HCT116 (cell line): ENCODE results near the gene ZBTB20. TPM values are rescaled to one million over a fixed set of nuclear protein-coding genes. Genes with fewer than 3 reads are reported as not detected.

Experiments
- ATAC-seq: fragments of 200-7000 bp; cut with Tn5 transposase; 2 replicates; pipeline ENCODE4 v1.9.1; 2020; ENCODE audit warnings: mild to moderate bottlenecking, moderate library complexity
- BruUV-seq: library from RNA; stranded (reverse); fragments of 400-500 nt; replicated peaks from 2 replicates; lab custom pipeline; 2021; lab: Mats Ljungman, UMichigan
- CTCF ChIA-PET: fragments of 300-600 bp; sonication (Branson Sonifier 250); formaldehyde crosslinking; loops from one replicate; lab custom pipeline; 2021; ENCODE audit warnings: antibody characterized with exemption; lab: Charles Lee
- POLR2A ChIA-PET: fragments of 300-600, 350-600 bp; sonication (Branson Sonifier 250); formaldehyde crosslinking; loops from one replicate; lab custom pipeline; 2021; ENCODE audit warnings: antibody characterized with exemption; lab: Charles Lee
- RAD21 ChIA-PET, 2 experiments: fragments of 300-600 bp; sonication (Branson Sonifier 250); formaldehyde crosslinking; loops; one replicate each; lab custom pipeline; 2023; ENCODE audit warnings: low total read pairs in 2 of 2; ENCODE audit not compliant: uncharacterized antibody in 2 of 2, unreplicated experiment in 2 of 2, low non-redundant PET in 1 of 2; lab: Charles Lee
- DNase-seq: peaks from one replicate; pipeline ENCODE4 v3.0.0-alpha.2; 2010; ENCODE audit warnings: low read depth, low spot score
- H2AFZ ChIP-seq: fragments of 200-600 bp; shearing (Covaris generic), sonication (generic); 2 replicates; pipeline ENCODE4 v1.6.1; 2017; ENCODE audit warnings: low read depth, mixed run types, mixed read lengths, antibody characterized with exemption, low read length; ENCODE audit not compliant: poor library complexity, severe bottlenecking
- H3K27ac ChIP-seq: 2 replicates; pipeline ENCODE4 v1.5.1; 2012; ENCODE audit warnings: low read depth, low read length
- H3K27me3 ChIP-seq: fragments of 200-600 bp; sonication (generic); 2 replicates; pipeline ENCODE4 v1.6.1; 2016; ENCODE audit warnings: mixed run types, low read length, mixed read lengths; ENCODE audit not compliant: insufficient read depth
- H3K36me3 ChIP-seq, 2 experiments: fragments of 200-500 bp in 1 of 2; fragments of 200-600 bp in 1 of 2; sonication (Bioruptor generic) in 1 of 2; sonication (generic) in 1 of 2; 2 replicates each; pipeline versions ENCODE4 v1.5.1 to v1.6.1; 2014 to 2016; ENCODE audit warnings: low read length in 2 of 2, inconsistent platforms in 1 of 2, mixed read lengths in 1 of 2, mixed run types in 1 of 2; ENCODE audit not compliant: insufficient read depth in 2 of 2, control insufficient read depth in 1 of 2
- H3K4me1 ChIP-seq, 2 experiments: fragments of 200-600 bp in 1 of 2; sonication (generic) in 1 of 2; 2 replicates each; pipeline versions ENCODE4 v1.5.1 to v1.6.1; 2012 to 2017; ENCODE audit warnings: low read length in 2 of 2, inconsistent platforms in 1 of 2, mild to moderate bottlenecking in 1 of 2, mixed read lengths in 1 of 2, mixed run types in 1 of 2, moderate library complexity in 1 of 2; ENCODE audit not compliant: insufficient read depth in 2 of 2, control insufficient read depth in 1 of 2
- H3K4me2 ChIP-seq: fragments of 200-600 bp; sonication (generic); 2 replicates; pipeline ENCODE4 v1.6.1; 2017; ENCODE audit warnings: mixed run types, low read length, mixed read lengths
- H3K4me3 ChIP-seq, 2 experiments: fragments of 200-600 bp in 1 of 2; sonication (generic) in 1 of 2; replicated peaks in 1 of 2; 2 replicates each; pipeline ENCODE4 v1.5.1; 2011 to 2016; ENCODE audit warnings: low read length in 2 of 2, control low read depth in 1 of 2, low read depth in 1 of 2, mild to moderate bottlenecking in 1 of 2, mixed read lengths in 1 of 2, mixed run types in 1 of 2
- H3K79me2 ChIP-seq: fragments of 200-600 bp; sonication (generic); 2 replicates; pipeline ENCODE4 v1.6.1; 2017; ENCODE audit warnings: mild to moderate bottlenecking, mixed run types, low read length, moderate library complexity, mixed read lengths; ENCODE audit not compliant: insufficient read depth
- H3K9ac ChIP-seq: fragments of 200-600 bp; sonication (generic); 2 replicates; pipeline ENCODE4 v1.6.1; 2016; ENCODE audit warnings: low read length, mixed read lengths
- H3K9me2 ChIP-seq: fragments of 200-600 bp; sonication (generic), shearing (Covaris generic); 2 replicates; pipeline ENCODE4 v1.6.1; 2017; ENCODE audit warnings: mixed run types, mild to moderate bottlenecking, moderate library complexity; ENCODE audit not compliant: insufficient read depth
- H3K9me3 ChIP-seq, 2 experiments: fragments of 200-500 bp in 1 of 2; fragments of 200-600 bp in 1 of 2; sonication (Bioruptor generic) in 1 of 2; sonication (generic) in 1 of 2; 2 replicates each; pipeline ENCODE4 v1.6.1; 2014 to 2017; ENCODE audit warnings: low read length in 2 of 2, mixed read lengths in 2 of 2, inconsistent platforms in 1 of 2, low read depth in 1 of 2, mild to moderate bottlenecking in 1 of 2, mixed run types in 1 of 2, moderate library complexity in 1 of 2; ENCODE audit not compliant: control insufficient read depth in 1 of 2, insufficient read depth in 1 of 2
- H4K20me1 ChIP-seq: fragments of 200-600 bp; sonication (generic), shearing (Covaris generic); 2 replicates; pipeline ENCODE4 v1.6.1; 2017; ENCODE audit warnings: mixed run types, mild to moderate bottlenecking, moderate library complexity; ENCODE audit not compliant: insufficient read depth
- CEBPB ChIP-seq: IDR thresholded peaks from 2 replicates; pipeline ENCODE4 v1.6.1; 2012; ENCODE audit warnings: low read depth
- EGR1 ChIP-seq: IDR thresholded peaks from 2 replicates; pipeline ENCODE4 v1.6.1; 2012; ENCODE audit warnings: low read depth
- EZH2 ChIP-seq: fragments of 200-600 bp; sonication (generic); IDR thresholded peaks from 2 replicates; pipeline ENCODE4 v1.6.1; 2017; ENCODE audit warnings: antibody characterized with exemption, mixed run types
- EZH2phosphoT487 ChIP-seq: fragments of 200-600 bp; IDR thresholded peaks from 2 replicates; pipeline ENCODE4 v1.6.1; 2018; ENCODE audit warnings: antibody characterized with exemption, borderline replicate concordance
- FOSL1 ChIP-seq: IDR thresholded peaks from 2 replicates; pipeline ENCODE4 v1.6.1; 2012; ENCODE audit warnings: low read depth
- POLR2A ChIP-seq: IDR thresholded peaks from 2 replicates; pipeline ENCODE4 v1.7.0; 2011; ENCODE audit warnings: borderline replicate concordance; ENCODE audit not compliant: insufficient read depth, insufficient read length; ENCODE audit errors: extremely low read depth
- POLR2AphosphoS5 ChIP-seq: IDR thresholded peaks from 2 replicates; pipeline ENCODE4 v1.6.1; 2011; ENCODE audit warnings: mild to moderate bottlenecking, low read depth, low read length, moderate library complexity
- SIN3A ChIP-seq: IDR thresholded peaks from 2 replicates; pipeline ENCODE4 v1.6.1; 2012; ENCODE audit warnings: low read depth
- SP1 ChIP-seq: IDR thresholded peaks from 2 replicates; pipeline ENCODE4 v1.6.1; 2012; ENCODE audit warnings: low read depth
- YY1 ChIP-seq: IDR thresholded peaks from 2 replicates; pipeline ENCODE4 v1.6.1; 2011; ENCODE audit warnings: low read length, low read depth, moderate library complexity, mild to moderate bottlenecking; ENCODE audit not compliant: insufficient replicate concordance; ENCODE audit errors: extremely low read depth
- ZFX ChIP-seq: fragments of 450-650 bp; IDR thresholded peaks from 2 replicates; pipeline ENCODE4 v1.6.1; 2017
- ZNF274 ChIP-seq: fragments of 200-500 bp; sonication (Bioruptor generic); IDR thresholded peaks from 2 replicates; pipeline ENCODE4 v1.6.1; 2014; ENCODE audit warnings: mild to moderate bottlenecking, low read depth, low read length, inconsistent platforms
- intact Hi-C: fragments of 100-400 bp; cut with micrococcal nuclease; formaldehyde crosslinking; loops from 2 replicates; pipeline ENCODE4 v1.10.0; 2022
- total RNA-seq: library from RNA; stranded (reverse); gene quantifications from one replicate; pipeline ENCODE4 v1.2.1, GENCODE V29; 2021; ENCODE audit not compliant: unreplicated experiment
- TF ChIP-seq, protein P1 (sequence below), 3 experiments: fragments of 200-600 bp in 1 of 3; sonication (generic) in 1 of 3; IDR thresholded peaks in 2 of 3; conservative IDR thresholded peaks in 1 of 3; 2 replicates each; pipeline ENCODE4 v1.5.1; 2012 to 2017; ENCODE audit warnings: low read depth in 2 of 3, low read length in 2 of 3, antibody characterized with exemption in 1 of 3, borderline replicate concordance in 1 of 3, control low read depth in 1 of 3, mild to moderate bottlenecking in 1 of 3, mixed read lengths in 1 of 3, mixed run types in 1 of 3, moderate library complexity in 1 of 3; ENCODE audit not compliant: insufficient read depth in 1 of 3
- TF ChIP-seq, protein P2 (sequence below): IDR thresholded peaks from 2 replicates; pipeline ENCODE4 v1.6.1; 2011; ENCODE audit warnings: mild to moderate bottlenecking, low read length, moderate library complexity; ENCODE audit not compliant: insufficient replicate concordance; ENCODE audit errors: extremely low read depth
- TF ChIP-seq, protein P3 (sequence below): IDR thresholded peaks from 2 replicates; pipeline ENCODE4 v1.6.1; 2012; ENCODE audit warnings: low read depth
- TF ChIP-seq, protein P4 (sequence below): IDR thresholded peaks from 2 replicates; pipeline ENCODE4 v1.6.1; 2012
- TF ChIP-seq, protein P5 (sequence below): IDR thresholded peaks from 2 replicates; pipeline ENCODE4 v1.6.1; 2012

Gene ZBTB20
- total RNA-seq, 1 experiment from 2014 or later = 42.1 TPM

DNA sequence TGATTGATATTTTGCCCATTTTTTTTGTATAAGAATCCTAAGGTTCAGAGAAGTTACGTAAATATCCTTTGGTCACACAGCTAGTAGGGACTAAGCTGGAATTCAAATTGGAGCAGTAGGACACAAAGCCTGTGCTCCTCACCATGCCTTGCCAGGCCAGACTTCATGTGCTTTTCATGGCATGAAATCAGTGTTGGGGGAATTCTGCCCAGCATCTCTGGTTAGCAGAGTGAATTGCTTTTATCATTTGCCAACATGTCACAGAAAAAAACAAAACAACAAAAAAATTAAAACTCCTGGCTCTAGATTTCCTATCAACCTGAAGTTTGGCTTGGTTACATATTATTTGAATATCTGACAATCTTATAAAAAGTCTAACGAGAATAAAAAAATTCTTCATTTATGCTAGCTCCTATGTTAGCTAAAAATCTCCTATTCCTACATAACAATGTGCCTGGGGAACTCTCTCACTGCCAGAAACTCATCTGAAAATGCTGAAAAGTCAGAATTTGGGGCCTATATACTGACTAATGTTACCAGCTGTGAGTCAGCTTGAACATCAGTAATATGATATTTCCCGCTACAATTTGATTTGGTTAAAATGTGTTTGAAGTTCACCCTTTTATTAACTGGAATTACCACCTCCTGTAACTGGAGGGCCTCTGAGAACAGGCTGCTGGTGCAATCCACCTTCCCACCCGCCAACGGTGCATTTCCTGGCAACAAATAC is 711.5 kb downstream of the ZBTB20 start (continued):
- TF ChIP-seq POLR2A (no peak), EZH2 (no peak), EGR1 (no peak), EZH2phosphoT487 (no peak)
- TF ChIP-seq, protein P1, sequence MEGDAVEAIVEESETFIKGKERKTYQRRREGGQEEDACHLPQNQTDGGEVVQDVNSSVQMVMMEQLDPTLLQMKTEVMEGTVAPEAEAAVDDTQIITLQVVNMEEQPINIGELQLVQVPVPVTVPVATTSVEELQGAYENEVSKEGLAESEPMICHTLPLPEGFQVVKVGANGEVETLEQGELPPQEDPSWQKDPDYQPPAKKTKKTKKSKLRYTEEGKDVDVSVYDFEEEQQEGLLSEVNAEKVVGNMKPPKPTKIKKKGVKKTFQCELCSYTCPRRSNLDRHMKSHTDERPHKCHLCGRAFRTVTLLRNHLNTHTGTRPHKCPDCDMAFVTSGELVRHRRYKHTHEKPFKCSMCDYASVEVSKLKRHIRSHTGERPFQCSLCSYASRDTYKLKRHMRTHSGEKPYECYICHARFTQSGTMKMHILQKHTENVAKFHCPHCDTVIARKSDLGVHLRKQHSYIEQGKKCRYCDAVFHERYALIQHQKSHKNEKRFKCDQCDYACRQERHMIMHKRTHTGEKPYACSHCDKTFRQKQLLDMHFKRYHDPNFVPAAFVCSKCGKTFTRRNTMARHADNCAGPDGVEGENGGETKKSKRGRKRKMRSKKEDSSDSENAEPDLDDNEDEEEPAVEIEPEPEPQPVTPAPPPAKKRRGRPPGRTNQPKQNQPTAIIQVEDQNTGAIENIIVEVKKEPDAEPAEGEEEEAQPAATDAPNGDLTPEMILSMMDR (IDR thresholded peaks at IDR 0.05 in 2 of 3, conservative IDR thresholded peaks at IDR 0.05 in 1 of 3; ENCODE audit: borderline replicate concordance in 1 of 3, insufficient read depth in 1 of 3, low read depth in 2 of 3, low read length in 2 of 3) = no peak

DNA sequence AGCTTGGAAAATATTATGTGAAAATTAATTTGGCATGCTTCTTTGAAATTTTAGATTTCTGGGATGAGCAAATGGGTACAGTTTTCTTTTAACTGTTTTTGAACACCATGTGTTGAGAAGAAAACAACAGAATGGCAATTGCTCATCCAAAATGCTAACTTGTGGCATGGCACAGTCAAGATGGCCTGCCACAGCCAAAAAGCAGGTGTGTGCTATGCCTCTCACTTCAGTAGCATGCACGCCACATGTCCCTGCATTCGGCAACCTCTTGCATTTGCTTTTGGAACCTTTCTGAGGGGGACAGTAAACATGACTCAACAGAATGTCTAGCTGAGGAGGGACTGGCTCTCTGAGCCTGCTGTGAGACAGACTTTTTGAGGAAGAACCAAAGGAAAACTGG is 714.8 kb downstream of the ZBTB20 start:
- BruUV-seq = no TSS peak
- H3K4me1 ChIP-seq = peaks cover 11 to 37% of the 10 kb centered on the region in 2 experiments
- POLR2A ChIA-PET = no interaction called here
- H3K79me2 ChIP-seq = peaks cover 93% of the 10 kb centered on the region
- H3K27me3 ChIP-seq = no peaks in the 10 kb centered on the region
- no peak overlapping the region for H3K4me3 ChIP-seq
- no peak overlapping the region for H3K9ac ChIP-seq
- no peak overlapping the region for H3K27ac ChIP-seq
- H3K36me3 ChIP-seq = no peaks in the 10 kb centered on the region
- no peak for ATAC-seq
- H3K9me2 ChIP-seq = no peaks in the 10 kb centered on the region
- intact Hi-C loops = no loop called here
- CTCF ChIA-PET = interaction anchor here (2.6 kb wide), 1 partner anchor 14 kb away, joined by 11 read pairs; no protein-coding TSS in a partner anchor
- DNase-seq = no peak
- RAD21 ChIA-PET = interaction anchor here in 1 of 2 experiments (0.7 kb wide), 1 partner anchor 467 kb away, joined by 3 read pairs; no protein-coding TSS in a partner anchor
- no peaks in the 10 kb centered on the region for H3K9me3 ChIP-seq
- H3K4me2 ChIP-seq = no peak overlapping the region
- H4K20me1 ChIP-seq = no peaks in the 10 kb centered on the region
- no peak overlapping the region for H2AFZ ChIP-seq
- no peak for TF ChIP-seq SIN3A
- TF ChIP-seq, protein P2, sequence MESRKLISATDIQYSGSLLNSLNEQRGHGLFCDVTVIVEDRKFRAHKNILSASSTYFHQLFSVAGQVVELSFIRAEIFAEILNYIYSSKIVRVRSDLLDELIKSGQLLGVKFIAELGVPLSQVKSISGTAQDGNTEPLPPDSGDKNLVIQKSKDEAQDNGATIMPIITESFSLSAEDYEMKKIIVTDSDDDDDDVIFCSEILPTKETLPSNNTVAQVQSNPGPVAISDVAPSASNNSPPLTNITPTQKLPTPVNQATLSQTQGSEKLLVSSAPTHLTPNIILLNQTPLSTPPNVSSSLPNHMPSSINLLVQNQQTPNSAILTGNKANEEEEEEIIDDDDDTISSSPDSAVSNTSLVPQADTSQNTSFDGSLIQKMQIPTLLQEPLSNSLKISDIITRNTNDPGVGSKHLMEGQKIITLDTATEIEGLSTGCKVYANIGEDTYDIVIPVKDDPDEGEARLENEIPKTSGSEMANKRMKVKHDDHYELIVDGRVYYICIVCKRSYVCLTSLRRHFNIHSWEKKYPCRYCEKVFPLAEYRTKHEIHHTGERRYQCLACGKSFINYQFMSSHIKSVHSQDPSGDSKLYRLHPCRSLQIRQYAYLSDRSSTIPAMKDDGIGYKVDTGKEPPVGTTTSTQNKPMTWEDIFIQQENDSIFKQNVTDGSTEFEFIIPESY = no peak
- no peak for TF ChIP-seq EZH2
- no peak for TF ChIP-seq EZH2phosphoT487
- TF ChIP-seq ZFX = no peak
- TF ChIP-seq, protein P3, sequence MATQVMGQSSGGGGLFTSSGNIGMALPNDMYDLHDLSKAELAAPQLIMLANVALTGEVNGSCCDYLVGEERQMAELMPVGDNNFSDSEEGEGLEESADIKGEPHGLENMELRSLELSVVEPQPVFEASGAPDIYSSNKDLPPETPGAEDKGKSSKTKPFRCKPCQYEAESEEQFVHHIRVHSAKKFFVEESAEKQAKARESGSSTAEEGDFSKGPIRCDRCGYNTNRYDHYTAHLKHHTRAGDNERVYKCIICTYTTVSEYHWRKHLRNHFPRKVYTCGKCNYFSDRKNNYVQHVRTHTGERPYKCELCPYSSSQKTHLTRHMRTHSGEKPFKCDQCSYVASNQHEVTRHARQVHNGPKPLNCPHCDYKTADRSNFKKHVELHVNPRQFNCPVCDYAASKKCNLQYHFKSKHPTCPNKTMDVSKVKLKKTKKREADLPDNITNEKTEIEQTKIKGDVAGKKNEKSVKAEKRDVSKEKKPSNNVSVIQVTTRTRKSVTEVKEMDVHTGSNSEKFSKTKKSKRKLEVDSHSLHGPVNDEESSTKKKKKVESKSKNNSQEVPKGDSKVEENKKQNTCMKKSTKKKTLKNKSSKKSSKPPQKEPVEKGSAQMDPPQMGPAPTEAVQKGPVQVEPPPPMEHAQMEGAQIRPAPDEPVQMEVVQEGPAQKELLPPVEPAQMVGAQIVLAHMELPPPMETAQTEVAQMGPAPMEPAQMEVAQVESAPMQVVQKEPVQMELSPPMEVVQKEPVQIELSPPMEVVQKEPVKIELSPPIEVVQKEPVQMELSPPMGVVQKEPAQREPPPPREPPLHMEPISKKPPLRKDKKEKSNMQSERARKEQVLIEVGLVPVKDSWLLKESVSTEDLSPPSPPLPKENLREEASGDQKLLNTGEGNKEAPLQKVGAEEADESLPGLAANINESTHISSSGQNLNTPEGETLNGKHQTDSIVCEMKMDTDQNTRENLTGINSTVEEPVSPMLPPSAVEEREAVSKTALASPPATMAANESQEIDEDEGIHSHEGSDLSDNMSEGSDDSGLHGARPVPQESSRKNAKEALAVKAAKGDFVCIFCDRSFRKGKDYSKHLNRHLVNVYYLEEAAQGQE = no peak
- TF ChIP-seq FOSL1 = no peak
- TF ChIP-seq, protein P4, sequence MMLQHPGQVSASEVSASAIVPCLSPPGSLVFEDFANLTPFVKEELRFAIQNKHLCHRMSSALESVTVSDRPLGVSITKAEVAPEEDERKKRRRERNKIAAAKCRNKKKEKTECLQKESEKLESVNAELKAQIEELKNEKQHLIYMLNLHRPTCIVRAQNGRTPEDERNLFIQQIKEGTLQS = no peak
- no peak for TF ChIP-seq POLR2AphosphoS5
- TF ChIP-seq YY1 = no peak
- no peak for TF ChIP-seq ZNF274
- TF ChIP-seq CEBPB = no peak
- TF ChIP-seq, protein P5, sequence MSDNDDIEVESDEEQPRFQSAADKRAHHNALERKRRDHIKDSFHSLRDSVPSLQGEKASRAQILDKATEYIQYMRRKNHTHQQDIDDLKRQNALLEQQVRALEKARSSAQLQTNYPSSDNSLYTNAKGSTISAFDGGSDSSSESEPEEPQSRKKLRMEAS = no peak
- no peak for TF ChIP-seq SP1
